SK-N-SH treated with all-trans-retinoic acid at 6 μM for 48 hours (cell line): ENCODE data around the gene FOXN3.

Experiments used
- ARNTL ChIP-seq: fragments of 450-650 bp; formaldehyde crosslinking; IDR thresholded peaks from 2 replicates; pipeline ENCODE4 v1.5.0; 2020; ENCODE audit warnings: low read depth, mild to moderate bottlenecking, moderate library complexity, borderline replicate concordance
- BACH2 ChIP-seq: fragments of 250-450 bp; sonication (Bioruptor Pico); IDR thresholded peaks from 2 replicates; pipeline ENCODE4 v1.9.0; 2021; ENCODE audit warnings: mild to moderate bottlenecking, borderline replicate concordance
- CREB5 ChIP-seq: fragments of 250-450 bp; sonication (Bioruptor Pico); IDR thresholded peaks from 2 replicates; pipeline ENCODE4 v1.5.1; 2020; ENCODE audit warnings: low read depth, mild to moderate bottlenecking, moderate library complexity
- CSDC2 ChIP-seq: fragments of 250-450 bp; sonication (Bioruptor Pico); IDR thresholded peaks from 2 replicates; pipeline ENCODE4 v1.5.0; 2020; ENCODE audit warnings: mild to moderate bottlenecking, moderate library complexity
- SNAI2 ChIP-seq: fragments of 250-450 bp; sonication (Bioruptor Pico); IDR thresholded peaks from 2 replicates; pipeline ENCODE4 v1.5.0; 2020; ENCODE audit warnings: mild to moderate bottlenecking, moderate library complexity
- TOX ChIP-seq: fragments of 250-450 bp; sonication (Bioruptor Pico); IDR thresholded peaks from 2 replicates; pipeline ENCODE4 v1.8.0; 2021; ENCODE audit warnings: mild to moderate bottlenecking, moderate library complexity, borderline replicate concordance
- TSHZ2 ChIP-seq: fragments of 250-450 bp; sonication (Bioruptor Pico); IDR thresholded peaks from 2 replicates; pipeline ENCODE4 v1.5.0; 2020; ENCODE audit warnings: mild to moderate bottlenecking, moderate library complexity
- ZC3H10 ChIP-seq: fragments of 250-450 bp; sonication (Bioruptor Pico); IDR thresholded peaks from 2 replicates; pipeline ENCODE4 v1.5.1; 2021; ENCODE audit warnings: mild to moderate bottlenecking, moderate library complexity

GRCh38 chr14:89215114-89215513 is 201.9 kb downstream of the FOXN3 start:
- TF ChIP-seq BACH2 (no peak), ZC3H10 (CRISPR knock-in tag) (no peak), ARNTL (CRISPR knock-in tag) (no peak), TSHZ2 (CRISPR knock-in tag) (no peak), SNAI2 (CRISPR knock-in tag) (no peak), TOX (CRISPR knock-in tag) (no peak), CREB5 (CRISPR knock-in tag) (no peak), CSDC2 (CRISPR knock-in tag) (no peak)
